HG03457 (cell line): Measurements from ENCODE around the gene FN3KRP.

Experiments used
- ATAC-seq: cut with Tn5 transposase; IDR thresholded peaks from one replicate; pipeline ENCODE4 v1.9.1; 2021; ENCODE audit warnings: moderate number of reproducible peaks; ENCODE audit not compliant: unreplicated experiment

Gene FN3KRP

DNA sequence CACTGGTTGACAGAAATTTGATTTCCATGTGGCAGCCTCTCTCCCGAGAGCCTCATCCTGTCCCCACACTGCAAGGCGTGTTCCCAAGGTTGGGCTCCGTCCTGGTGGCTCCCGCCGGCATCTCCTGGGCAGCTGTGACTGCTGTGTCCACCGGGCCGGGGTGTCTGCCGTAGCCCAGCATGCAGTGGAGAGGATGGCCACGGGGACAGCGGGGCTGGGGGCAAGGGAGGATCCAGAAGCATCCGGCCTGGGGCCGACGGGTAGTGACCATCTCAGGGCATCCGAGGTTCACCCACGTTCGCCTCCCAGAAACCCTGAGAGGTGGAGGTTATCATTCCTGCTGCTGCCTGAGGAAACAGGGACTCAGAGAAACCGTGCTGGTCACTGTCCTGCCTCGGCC, 10.8 kb upstream of the FN3KRP start:
- no peak for ATAC-seq

DNA sequence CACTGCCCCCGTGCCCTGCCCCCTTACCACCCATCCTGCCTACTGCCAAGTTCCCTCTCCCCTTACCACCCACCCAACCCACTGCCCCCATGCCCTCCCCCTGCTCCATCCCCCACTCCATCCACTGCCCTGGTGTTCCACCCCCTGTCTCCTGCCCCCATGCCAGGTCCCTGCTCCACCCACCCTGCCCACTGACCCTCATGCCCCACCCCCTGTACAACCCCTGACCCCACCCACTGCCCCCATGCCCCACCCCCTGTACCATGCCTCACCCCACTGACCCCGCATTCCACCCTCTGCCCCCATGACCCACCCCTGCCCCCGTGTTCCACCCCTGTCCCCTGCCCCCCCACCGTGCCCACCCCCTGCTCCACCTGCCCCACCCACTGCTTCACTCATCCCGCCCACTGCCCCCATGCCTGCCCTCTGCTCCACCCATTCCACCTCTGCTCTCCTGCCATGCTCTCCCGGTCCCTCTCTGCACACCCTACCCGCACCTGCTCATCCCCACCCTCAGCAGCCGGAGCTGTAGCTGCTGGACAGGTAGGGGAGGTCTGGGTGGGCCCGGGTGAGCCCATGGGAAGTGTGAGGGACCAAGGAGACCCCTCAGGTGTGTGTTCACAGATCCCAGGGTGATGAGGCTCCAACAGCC, 7.4 kb upstream of the FN3KRP start:
- no peak for ATAC-seq

- no peak for ATAC-seq
Observed at GRCh38 chr17:82709676-82710498, 6.6 kb upstream of the FN3KRP start.

DNA sequence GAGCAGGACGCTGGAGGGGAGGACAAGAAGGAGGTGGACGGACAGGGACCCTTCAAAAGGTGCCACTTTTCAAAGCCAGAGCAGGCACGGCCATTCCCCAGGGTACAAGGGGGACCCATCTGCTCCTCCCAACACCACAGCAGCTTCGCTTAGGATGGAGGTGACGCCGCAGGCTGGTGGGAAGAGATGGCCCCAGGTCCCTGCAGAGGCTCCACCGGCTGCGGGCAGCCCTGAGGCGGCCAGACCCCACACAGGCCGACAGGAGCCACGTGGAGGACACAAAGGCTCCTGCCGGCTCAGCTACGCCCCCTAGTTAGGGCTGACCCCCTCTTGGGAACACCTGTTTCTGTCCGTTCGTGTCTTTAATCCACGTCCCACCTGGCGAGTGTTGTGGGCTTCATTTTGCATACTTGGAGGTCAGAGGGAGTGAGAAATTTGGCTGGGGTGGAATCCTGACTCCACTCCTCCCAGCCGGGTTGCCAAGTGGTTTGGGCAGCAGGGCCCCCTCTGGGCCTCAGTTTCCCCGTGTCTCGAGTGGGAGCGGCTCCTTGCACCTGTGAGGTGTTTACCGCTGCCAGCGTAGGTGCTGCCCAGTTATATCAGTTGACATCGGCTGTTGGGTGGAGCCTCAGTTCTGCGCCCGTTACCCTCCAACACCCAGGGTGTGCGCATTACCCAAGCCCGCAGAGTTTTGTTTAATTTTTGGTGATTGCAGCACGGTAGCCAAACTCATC, 5.8 kb upstream of the FN3KRP start:
- no peak for ATAC-seq

DNA sequence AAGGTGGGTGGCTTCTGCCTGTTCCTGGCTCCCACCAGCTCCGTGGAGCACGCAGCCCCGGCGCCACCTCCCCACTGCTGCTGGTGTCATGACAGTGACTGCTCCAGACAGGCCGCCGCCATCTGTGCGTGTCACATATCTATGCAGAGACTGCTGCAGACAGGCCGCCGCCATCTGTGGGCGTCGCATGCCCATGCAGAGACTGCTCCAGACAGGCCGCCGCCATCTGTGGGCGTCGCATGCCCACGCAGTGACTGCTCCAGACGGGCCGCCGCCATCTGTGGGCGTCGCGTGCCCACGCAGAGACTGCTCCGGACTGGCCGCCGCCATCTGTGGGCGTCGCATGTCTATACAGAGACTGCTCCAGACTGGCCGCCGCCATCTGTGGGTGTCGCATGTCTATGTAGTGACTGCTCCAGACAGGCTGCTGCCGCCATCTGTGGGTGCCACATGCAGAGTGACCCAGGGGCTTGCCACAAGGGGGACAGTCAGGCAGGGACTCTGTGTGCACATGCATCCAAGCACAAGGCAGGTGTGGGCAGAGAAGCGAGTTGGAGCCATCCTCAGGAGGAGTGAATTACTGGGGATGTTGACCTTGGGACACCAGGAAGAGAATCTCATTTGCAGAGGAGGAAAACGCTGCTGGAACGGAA, 3.3 kb upstream of the FN3KRP start:
- ATAC-seq = no peak

DNA sequence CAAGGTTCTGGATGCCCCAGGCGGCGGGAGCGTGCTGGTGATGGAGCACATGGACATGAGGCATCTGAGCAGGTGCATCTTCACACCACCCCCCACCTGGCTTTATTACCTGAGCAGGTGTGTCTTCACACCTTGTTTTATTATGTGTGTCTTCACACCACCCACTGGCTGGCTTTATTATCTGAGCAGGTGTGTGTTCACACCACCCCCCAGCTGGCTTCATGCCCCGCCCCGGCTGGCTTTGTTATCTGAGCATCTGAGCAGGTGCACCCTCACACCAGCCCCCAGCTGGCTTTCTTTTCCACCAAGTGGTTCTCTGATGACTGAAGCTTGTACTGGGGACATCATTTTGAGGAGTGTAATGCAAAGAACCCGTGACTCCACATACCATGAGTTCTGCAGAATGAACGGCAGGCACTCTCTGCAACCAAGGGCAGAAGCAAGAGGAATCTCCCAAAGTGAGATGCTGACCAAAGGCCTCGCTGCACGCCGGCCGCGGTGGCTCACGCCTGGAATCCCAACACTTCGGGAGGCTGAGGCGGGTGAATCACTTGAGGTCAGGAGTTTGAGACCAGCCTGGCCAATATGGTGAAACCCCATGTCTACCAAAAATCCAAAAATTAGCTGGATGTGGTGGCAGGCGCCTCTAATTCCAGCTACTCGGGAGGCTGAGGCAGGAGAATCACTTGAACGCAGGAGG, 2.6 kb downstream of the FN3KRP start:
- no peak for ATAC-seq

GRCh38 chr17:82720204-82720603, 3.7 kb downstream of the FN3KRP start:
- no peak for ATAC-seq

DNA sequence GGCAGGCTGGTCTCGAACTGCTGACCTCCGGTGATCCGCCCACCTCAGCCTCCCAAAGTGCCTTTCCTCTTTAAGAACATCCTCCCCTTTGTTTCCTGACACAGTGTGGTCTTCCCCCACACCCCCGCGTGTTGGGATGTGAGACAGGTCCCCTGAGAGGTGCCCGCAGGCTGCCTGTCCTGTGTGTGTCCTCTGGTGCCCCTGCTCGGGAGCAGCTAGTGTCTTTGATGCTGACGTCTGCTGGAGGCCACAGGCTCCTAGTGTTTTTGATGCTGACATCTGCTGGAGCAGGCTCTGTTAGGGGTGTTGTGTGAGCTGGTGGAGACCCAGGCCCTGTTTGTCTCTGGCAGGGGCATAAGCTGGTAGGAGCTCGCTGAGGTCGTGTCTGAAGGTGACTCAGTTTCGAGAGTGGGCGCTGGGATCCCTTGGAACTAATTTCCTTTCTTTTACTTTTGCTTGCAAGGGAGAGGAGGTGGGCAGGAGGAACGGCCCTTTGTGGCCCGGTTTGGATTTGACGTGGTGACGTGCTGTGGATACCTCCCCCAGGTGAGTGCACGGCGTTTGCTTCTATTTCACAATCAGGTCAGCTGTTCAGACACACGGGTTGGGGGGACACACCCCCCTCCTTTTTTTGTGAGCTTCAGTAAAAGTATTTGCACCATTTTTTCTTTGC, 6.0 kb downstream of the FN3KRP start:
- ATAC-seq = no peak

DNA sequence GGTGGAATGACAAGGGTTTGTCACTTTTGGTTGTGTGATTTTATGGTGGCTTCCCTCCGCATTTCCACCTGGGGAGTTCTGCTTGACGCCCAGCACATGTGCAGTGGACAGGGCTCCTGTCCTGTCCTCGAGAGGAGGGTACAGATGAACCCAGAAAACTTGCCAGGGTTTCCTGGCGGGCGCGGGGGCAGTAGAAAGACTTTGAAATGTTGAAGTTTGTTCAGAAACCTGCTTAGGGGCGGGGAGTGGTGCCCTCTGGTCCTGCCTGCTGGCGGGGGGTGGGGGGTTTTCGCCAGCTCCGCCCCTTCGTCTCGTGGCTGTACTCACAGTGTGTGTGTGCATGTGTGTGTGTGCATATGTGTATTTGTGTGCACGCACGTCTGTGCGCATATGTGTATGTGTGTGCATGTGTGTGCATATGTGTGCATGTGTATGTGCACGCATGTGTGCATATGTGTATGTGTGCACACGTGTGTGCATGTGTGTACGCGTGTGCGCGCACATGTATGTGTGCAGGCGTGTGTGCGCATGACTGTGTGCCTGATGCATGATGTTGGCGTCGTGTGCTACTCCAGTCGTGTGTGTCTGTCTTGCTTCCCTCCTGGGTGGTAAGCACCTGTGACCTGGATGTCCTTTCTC, 6.8 kb downstream of the FN3KRP start:
- no peak for ATAC-seq

- no peak for ATAC-seq
Observed at GRCh38 chr17:82726427-82726826, 9.9 kb downstream of the FN3KRP start.

DNA sequence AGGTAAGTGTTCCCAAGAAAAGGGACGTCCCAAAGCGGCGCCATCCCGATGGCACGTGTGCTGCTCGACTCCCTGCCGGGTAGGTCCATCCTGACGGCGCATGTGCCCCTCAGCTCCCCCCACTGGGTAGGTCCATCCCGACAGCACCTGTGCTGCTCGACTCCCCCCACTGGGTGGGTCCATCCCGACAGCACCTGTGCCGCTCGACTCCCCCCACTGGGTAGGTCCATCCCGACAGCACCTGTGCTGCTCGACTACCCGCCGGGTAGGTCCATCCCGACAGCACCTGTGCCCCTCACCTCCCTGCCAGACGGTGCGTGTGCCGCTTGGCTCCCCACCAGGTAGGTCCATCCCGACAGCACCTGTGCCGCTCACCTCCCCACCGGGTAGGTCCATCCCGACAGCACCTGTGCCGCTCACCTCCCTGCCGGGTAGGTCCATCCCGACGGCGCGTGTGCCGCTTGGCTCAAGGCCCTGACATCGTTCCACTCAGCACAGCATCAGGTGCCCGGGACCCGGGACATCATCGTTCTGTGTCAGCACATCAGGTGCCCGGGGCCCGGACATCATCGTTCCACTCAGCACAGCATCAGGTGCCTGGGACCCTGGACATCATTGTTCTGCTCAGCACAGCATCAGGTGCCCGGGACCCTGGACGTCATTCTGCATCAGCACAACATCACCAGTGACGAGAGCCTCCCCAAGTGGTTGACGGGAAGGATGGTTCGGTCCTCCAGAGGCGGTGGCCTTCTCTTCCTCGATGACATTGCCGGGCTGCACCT, 13.2 kb downstream of the FN3KRP start:
- no peak for ATAC-seq

GRCh38 chr17:82732118-82732743, 15.7 kb downstream of the FN3KRP start:
- no peak for ATAC-seq

- no peak for ATAC-seq
Observed at GRCh38 chr17:82734987-82735866, 18.7 kb downstream of the FN3KRP start, which contains the start of gene FN3K. Gene FN3K (plus strand): TSS chr17:82735615. CDS start chr17:82735637, 22 bp downstream.

- no peak for ATAC-seq
Observed at GRCh38 chr17:82736511-82737185, 20.1 kb downstream of the FN3KRP start.

- ATAC-seq = no peak
Observed at GRCh38 chr17:82737967-82738877, 21.7 kb downstream of the FN3KRP start.
